NCI-H1436 treated with DMSO at 0.1 percent for 48 hours (cell line): ENCODE measurements around the gene PCGF5.
"Not testable (repeated sequence)": the region's sequence is repeated elsewhere in the genome, so short reads cannot be mapped to it uniquely, and the experiment has no call there.

Experiments
- DNase-seq: peaks from one replicate; lab custom pipeline; 2025; lab: John Stamatoyannopoulos, UW

PCGF5 gene

DNA sequence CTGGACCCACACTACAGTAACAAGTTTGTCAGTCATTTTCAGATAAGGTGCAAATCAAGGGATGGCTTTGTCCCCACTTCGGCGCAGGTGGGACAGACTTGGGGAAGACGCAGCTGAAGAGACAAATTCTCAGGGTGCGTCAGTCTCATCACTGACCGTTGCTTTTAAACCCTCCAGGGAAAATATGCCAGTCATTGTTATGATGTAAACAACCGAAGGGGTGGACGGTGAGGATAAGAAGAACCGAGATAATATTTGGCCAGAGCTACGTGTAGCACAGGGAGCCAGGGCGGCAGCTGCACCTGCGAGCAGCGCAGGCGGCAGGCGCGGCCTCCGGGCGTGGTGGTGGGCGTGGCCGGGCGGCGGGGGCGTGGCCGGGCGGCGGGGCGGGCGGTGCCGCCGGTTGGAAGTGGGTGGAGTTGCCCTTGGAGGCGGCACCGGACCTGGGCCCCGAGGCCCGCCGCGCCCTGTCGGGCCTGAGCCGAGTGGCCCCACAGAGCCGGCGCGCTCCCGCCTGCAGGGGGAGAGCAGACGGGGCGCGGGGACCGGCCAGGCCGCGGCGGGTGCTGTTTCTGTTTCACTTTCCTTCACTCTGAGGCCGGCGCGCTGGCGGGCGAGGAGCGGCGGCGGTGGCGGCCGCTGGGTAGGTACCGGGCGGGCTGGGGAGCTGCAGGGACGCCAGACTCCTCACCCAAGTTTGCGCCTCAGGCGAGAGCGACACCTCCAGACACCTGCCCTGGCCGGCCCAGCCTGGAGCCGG is at the start of gene PCGF5:
PCGF5 (plus strand) TSS at position 470 of the 760 bp plus-strand sequence. CDS start 2,209 bp downstream, outside the sequence.
- DNase-seq: peak; percentile 33

DNA sequence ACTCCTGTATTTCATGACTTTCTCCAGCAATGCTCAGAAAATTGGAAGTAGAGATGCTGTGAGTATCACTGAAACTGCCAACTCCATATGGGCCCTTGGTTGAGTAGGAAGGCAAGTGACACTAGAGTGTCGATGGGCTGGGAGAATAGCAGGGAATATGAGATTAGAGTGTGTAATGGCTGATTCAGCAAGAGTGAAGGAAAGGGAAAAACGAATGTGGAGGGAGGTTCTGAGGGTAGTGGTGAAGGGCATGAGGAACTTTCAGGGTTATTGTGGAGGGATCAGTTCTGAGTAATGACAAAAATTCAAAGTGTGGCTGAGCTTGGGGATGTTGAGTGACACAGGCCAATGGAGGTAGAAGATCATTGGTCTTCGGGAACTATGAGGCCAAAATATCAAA is 49.0 kb upstream of the PCGF5 start:
- no peak for DNase-seq

DNA sequence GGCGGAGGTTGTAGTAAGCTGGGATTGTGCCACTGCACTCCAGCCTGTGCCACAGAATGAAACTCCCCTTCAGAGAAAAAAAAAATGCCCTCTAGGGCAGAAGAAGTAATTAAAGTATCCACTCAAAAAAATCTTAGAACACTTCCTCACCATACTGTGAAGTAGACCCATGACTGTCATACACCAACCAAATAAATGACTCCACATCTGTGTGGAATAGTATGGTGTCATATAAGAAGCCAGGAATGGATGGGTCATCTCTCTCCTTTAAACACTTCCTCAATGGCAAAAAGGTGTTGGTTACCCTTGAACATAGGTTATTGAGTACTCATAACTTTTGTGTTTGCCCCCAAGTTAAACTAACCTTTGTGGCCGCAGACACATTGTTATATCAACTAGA is 48.1 kb upstream of the PCGF5 start:
- DNase-seq: no peak

DNA sequence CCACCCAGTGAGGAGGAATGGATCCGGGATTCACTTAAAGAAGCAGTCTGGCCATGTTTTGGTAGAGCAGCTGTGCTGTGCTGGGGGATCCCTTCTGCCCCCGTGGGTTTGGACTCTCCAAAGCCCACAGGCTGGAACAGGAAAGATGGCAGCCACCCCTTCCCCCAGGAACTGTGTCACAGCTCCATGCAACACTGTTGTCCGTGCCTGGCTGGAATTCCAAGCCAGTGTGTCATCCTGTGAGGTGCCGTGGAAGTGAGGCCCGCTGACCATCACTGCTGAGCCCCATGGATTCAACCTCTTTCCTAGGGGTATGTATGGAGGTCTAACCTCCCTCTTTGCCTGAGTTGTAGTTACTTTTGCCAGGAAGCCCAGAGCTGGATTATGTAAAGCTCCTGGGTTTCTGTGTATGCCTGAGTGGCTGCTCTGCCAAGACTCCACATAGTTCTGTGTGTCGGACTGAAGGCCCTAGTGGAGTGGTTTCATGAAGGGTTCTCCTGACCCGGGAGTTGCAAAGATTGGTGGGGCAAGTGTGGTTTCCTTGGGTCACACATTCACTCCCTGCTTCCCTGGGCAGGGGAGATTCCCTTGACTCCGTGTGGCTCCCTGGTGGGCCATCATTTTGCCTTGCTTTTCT is 35.1 kb upstream of the PCGF5 start:
- no peak for DNase-seq

DNA sequence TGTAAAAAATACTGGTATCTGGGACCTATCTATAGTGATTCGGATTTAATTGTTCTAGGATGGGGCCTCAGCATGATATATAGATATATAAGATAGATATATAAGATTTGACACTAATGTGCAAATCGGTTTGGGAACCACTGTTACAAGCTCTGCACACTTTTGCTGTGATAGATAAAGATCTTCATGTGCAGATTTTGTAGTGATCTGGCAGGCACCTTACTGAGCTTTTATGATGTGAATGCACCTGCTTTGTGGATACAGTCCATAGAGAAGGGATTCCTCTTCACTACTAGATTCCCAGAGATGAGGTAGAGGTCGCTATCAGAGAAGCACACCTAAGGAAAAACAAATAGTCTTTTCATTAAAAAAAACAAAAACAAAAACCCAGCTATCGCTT is 33.3 kb upstream of the PCGF5 start:
- no peak for DNase-seq

DNA sequence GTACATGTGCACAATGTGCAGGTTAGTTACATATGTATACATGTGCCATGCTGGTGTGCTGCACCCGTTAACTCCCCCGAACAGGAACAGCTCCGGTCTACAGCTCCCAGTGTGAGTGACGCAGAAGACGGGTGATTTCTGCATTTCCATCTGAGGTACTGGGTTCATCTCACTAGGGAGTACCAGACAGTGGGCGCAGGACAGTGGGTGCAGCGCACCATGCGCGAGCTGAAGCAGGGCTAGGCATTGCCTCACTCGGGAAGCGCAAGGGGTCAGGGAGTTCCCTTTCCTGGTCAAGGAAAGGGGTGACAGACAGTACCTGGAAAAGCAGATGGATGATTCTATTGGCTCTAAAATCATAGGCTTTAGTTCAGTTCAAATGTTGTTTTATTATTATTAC is 32.5 kb upstream of the PCGF5 start:
- DNase-seq: not testable (repeated sequence)

DNA sequence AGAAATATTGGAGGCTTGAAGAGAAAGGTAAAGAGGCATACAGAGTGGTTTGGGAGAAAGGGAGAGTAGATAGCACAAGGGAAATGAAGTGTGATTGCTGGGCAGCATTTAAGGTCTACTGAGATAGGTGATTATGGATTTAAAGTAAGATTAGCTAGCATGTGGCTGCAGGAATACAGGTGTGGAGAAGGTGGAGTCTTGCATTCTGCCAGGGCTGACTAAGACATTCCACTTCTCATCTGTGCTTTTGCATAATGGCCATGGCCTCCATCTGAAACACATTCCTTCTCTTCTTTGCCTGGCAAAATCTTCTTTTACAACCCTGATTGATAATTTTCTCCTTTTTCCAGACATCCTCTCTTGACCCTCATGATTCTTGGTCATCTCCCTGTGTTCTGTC is 31.6 kb upstream of the PCGF5 start:
- DNase-seq: no peak

DNA sequence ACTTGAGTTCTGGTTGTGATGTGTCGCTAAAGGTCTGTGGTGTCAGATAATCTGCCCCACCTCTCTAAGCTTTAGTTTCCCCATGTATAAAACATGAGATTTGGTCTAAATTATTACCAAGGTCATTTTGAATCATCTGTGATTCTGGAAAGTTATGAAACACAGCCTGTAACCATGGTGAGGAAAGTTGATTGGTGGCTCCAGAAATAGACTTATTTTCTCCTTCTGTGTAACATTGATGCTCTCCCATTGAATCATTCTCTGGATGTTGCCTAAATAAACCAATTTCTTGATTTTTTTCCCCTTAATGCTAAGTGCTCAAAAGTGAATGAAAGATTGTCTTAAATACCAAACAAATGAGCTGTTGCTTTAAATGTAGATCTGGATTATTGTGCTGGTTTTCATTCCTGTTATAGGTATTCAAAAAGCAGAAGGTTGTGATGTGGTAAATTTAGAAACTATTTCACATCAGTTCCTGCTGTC is 30.0 kb upstream of the PCGF5 start:
- DNase-seq: no peak

DNA sequence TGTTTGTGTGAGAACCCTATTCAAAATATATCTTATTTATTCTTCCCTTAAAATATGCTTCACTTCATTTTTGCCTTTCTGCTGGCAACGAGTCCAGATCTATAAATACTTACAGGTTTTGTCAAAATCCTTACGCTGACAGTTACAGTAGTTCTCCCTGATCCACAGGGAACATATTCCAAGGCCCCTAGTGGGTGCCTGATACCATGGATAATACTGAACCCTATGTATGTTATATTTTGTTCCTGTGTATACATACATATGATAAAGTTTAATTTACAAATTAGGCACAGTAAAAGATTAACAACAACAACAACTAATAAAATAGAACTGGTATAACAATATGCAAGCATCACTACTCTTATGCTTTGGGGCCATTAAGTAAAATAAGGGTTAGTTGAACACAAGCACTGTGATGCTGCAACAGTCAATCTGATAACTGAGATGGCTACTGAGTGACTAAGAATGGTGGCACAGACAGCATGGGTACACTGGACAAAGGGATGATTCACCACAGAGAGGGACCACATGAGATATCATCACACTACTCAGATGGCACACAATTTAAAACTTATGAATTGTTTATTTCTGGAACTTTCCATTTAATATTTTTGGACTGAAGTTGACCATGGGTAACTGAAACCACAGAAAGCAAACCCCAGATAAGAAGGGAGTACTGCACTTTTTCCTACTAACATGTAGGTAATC is 29.4 kb upstream of the PCGF5 start:
- DNase-seq: no peak

DNA sequence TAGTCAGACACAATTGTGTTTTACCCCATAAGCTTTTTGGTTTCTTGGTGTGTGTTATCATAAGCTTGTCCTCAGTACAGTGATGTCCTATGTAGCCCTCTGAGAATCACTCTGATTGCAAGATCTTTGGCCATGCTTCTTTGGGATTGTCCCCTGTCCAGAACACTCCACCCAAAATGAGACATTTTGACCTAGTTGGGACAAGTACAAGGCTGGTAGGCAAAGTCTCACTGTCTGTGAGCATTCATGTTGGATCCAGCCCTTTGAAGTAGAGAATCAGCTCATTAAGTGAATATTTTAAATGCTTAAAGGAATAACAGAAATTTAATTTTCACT is 28.9 kb upstream of the PCGF5 start:
- no peak for DNase-seq

DNA sequence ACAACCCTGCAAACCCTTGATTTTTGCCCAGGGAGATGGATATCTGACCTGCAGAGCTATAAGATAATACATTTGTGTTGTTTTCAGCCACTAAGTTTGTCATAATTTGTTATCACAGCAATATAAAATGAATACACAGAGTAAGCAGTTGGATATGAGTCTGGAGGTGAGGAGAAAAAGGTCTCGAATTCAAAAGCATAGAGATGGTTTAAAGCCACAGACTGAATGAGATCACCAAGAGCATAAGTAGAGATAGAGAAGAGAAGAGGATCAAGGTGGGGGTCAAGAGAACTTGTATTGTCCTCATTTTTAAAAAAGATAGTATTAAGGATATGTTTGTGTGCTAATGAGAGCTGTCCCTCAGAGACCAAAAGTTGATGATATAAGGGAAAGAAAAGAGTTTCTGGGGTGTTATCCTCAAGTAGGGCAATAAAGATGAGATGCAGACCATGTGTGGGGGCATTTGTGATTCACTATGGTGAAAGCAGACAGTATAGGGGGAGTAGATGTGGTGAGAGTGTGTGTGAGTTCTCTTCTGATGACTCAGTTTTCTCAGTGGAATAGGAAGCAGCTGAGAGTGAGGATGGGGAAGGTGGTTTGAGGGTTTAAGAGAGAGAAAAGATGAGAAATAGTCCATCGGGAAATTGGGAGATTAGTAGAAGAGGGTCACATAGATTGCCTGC is 25.8 kb upstream of the PCGF5 start:
- DNase-seq: no peak

DNA sequence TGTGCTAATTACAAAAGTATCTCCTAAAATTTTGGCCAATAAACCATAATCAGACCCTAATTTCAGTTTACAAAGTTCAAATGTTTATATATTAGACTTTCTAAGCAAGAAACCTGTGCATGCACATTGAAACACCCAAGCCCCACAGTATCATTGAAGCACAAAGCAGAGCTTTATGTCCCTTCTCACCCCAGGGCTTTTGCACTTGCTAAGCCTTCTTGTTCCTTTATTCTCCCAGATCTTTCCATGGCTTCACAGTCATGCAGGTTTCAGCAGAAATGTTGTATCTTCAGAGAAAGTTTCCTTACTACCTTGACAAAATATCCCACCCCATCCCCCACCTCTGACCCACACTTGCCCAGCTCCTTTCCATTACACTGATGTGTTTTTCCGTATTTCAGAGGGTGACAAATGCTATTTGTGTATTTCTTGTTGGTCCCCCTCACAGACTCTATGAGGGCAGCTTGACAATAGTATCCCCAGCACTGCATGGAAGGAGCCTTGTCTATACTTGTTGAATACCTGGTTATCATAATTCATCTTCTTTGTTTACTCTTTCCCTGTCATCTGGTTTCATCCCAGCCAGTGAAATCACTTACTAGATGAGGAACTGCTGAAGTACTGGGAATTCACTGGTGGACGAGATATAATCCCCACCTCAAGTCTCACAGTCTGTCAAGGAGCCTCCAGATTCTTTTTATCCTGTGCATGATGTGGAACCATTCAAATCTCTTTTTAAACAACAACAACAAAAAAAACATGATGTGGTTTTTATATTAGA is 24.0 kb upstream of the PCGF5 start:
- DNase-seq: no peak

DNA sequence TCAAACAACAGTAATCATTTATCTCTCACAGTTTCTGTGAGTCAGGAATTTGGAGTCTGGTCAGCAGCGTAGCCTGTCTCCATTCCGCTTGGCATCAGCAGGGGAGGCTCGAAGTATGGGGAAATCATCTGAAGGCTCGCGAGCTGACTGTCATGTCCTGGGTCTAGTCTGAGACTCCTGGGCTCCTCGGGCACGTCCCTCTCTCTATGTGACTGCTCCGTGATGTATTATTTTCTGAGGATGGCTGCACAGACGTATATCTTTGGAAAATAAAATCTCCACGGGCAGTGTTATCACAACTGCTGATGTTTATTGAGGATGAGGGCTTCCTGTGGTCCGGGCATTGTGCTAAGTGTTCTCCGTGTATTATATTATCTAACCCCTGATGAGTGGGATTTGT is 23.3 kb upstream of the PCGF5 start:
- no peak for DNase-seq

DNA sequence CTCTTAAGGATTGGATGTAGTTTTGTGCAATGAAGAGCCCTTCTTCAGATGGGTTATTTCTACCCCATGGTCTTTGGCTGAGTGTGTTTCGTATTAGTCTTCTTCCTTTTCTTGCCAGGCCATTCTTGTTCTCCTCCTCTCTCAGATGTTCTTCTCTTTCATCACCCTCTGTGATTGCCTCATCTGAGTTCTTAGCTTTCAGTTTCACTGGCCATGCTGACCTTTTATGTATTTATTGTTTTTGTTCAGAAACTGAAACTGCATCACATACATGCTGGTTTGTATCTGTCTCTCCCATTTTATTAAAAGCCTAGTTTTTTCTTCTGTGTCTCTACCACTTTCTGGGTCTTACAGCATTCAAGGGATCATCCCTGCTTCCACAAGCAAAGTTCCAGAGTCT is 21.7 kb upstream of the PCGF5 start:
- DNase-seq: no peak

DNA sequence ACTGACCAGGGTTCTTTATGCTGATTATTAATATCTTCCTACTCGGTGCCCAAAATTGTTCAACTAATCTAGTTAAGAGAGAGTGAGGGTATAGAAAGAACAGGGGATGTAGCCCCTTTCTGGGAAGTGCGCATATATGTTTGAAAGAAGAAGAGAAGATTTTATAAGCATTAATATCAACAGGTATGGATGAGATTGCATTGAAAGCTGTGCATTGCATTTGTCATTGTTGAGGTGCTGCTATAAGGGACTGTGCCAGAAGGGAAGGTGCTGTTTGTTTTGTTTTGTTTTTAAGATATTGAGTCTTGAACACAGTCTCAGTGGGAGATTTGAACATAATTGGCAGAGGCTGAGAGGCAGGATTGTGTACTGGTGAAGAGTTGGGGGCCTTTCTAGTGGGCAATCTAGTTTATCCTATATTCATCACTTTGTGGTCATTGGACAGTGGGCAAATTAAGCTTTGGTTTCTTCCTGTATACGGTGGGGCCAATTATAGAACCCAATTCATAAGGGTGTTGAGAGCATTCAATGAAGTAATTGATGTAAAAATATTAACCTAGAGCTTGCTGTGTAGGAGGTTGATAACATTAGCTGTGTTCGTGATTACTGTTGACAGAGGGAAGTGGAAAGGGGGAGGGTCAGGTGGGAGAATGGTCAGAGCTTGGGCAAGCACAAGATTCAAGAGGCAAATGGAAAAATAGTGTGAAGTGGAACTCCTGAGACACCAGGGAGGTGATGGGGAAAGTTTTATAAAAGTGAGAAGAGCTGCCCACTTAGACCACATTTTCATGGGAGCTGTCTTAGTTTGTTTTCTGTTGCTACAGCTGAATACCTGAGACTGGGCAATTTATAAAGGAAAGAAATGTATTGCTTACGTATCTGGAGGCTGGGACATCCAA is 19.9 kb upstream of the PCGF5 start:
- DNase-seq: no peak

DNA sequence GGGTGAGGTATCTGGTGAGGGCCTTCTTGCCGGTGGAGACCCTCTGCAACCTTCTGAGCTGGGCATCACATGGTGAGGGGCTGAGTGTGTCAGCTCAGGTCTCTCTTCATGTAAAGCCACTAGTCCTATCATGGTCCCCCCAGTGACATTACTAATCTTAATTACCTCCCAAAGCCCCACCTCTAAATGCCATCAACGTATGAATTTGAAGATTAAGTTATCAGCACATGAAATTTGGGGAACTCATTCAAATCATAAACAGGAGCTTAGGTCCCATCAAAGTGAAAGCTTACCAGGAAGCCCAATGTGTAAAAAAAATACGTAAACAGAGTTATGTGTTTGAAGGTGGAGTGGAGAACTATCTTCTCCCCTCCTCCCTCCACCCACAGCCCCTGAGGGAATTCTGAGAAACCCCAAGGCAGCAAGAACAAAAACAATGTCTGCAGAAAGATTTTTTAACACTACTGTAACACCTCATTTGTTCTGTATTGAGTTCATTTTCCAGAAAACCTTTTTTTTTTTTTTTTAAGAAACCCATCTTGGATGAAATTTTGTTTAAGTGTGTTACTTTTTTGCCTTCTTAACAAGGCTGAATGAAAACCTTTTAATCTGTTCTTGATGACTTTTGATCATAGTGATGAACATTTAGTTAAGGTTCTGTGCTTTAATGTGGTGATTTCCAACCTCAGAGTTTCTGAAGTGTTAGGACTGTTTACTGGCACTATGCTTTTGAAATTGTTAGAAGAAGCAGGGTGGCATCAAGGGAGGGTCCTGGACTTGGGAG is 19.1 kb upstream of the PCGF5 start:
- no peak for DNase-seq

DNA sequence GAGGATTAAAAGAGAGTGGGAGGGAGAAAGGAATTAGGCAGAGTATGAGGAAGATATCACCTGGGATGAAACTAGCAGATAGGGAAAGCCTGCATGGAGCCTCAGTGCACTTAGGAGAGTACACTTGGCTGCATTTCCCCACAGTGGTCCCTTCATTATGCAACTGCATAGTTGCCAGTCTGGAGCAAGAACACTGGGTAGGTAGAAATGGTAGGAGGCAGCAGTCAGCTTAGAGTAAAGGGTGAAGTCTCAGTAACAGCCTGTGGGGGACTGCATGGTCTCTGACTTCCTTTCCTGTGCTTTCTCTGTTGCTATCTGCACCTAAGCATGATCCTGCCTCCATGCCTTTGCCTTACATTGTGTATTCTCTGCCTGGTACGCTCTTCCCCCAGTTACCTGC is 14.0 kb upstream of the PCGF5 start:
- DNase-seq: no peak

DNA sequence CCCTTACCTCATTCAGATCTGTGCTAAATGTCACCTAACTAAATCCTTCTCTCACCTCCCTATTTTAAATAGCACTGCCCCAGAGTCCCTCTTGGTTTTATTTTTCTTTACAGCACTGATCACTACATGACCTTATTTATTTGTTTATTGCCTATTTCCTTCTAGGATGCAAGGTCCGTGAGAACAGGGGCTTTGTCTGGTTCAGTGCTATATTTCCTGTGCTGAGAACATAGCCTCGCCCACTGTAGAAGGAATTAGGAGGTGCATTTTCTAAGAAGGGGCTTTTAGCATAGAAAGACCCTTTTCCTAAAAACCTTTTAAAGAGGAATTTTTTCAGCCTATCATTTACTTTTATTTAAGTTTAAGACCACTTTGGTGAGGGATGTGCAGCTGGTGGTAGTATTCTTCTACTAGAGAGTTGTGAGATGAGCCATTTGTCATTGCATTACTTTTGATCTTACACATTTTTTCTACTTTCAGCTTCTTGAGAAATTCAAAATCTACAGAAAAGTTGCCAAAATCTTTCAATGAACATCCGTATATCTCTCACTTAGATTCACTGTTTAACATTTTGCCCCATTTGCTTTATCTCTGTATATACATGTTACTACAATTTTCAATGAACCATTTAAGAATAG is 13.5 kb upstream of the PCGF5 start:
- DNase-seq: no peak

DNA sequence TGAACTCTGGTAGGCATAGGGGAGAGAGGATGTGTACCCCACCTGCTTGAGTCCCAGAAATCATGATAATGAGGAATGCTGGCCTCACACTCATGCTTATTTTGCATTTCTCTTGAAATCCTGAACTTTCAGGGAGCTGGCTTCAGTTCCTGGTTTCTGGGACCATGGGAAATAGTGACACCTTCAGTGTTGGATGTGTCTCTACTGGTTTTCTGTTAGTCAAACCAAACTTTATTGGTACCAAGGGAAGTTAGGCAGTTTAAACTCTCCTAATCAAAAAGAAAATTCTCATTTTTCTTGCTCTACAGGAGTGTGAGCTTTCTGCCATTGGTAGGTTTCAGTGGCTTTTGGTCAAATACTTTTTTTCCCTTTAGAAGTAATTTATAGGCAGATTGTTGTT is 11.8 kb upstream of the PCGF5 start:
- DNase-seq: no peak
